GM18498 (cell line): ENCODE measurements around the gene PLEKHA5.
"Not testable (repeated sequence)": the region's sequence is repeated elsewhere in the genome, so short reads cannot be mapped to it uniquely, and the experiment has no call there.

ENCODE experiments used
- ATAC-seq: cut with Tn5 transposase; IDR thresholded peaks from one replicate; pipeline ENCODE4 v1.9.1; 2021; ENCODE audit warnings: mild to moderate bottlenecking, moderate library complexity; ENCODE audit not compliant: unreplicated experiment

Gene PLEKHA5

GRCh38 chr12:19166387-19166786, 36.9 kb downstream of the PLEKHA5 start:
- no peak for ATAC-seq

GRCh38 chr12:19166956-19167355, 37.4 kb downstream of the PLEKHA5 start:
- ATAC-seq: no peak

- ATAC-seq: no peak
These were observed 38.2 kb downstream of the PLEKHA5 start for GRCh38 chr12:19167708-19168107.

- ATAC-seq: no peak
These were observed 39.1 kb downstream of the PLEKHA5 start for GRCh38 chr12:19168644-19169043.

- no peak for ATAC-seq
These were observed 39.7 kb downstream of the PLEKHA5 start for GRCh38 chr12:19169222-19169621.

GRCh38 chr12:19170286-19170685, 40.8 kb downstream of the PLEKHA5 start:
- ATAC-seq: not testable (repeated sequence)

GRCh38 chr12:19171731-19172130, 42.2 kb downstream of the PLEKHA5 start:
- no peak for ATAC-seq

- ATAC-seq: no peak
These were observed 48.2 kb downstream of the PLEKHA5 start for GRCh38 chr12:19177754-19178153.

GRCh38 chr12:19179986-19180385, 50.5 kb downstream of the PLEKHA5 start:
- ATAC-seq: no peak

GRCh38 chr12:19181666-19182426, 52.3 kb downstream of the PLEKHA5 start:
- no peak for ATAC-seq

GRCh38 chr12:19183121-19183838, 53.7 kb downstream of the PLEKHA5 start:
- ATAC-seq: no peak

GRCh38 chr12:19185262-19185929, 55.9 kb downstream of the PLEKHA5 start:
- no peak for ATAC-seq

GRCh38 chr12:19186722-19187661, 57.5 kb downstream of the PLEKHA5 start:
- no peak for ATAC-seq

- no peak for ATAC-seq
These were observed 60.0 kb downstream of the PLEKHA5 start for GRCh38 chr12:19189522-19189921.

GRCh38 chr12:19190292-19191031, 60.9 kb downstream of the PLEKHA5 start:
- ATAC-seq: no peak

- ATAC-seq: no peak
These were observed 61.6 kb downstream of the PLEKHA5 start for GRCh38 chr12:19191089-19191488.

GRCh38 chr12:19191563-19191962, 62.0 kb downstream of the PLEKHA5 start:
- no peak for ATAC-seq

- ATAC-seq: no peak
These were observed 63.2 kb downstream of the PLEKHA5 start for GRCh38 chr12:19192710-19193109.

GRCh38 chr12:19194963-19195362, 65.4 kb downstream of the PLEKHA5 start:
- no peak for ATAC-seq
